KMS-11 (cell line): ENCODE measurements around the gene FER.

Experiments
- H2AFZ ChIP-seq: fragments of 200-600 bp; sonication (generic); 2 replicates; pipeline ENCODE4 v1.6.1; 2016; ENCODE audit warnings: antibody characterized with exemption, mixed run types, low read depth
- H3K27ac ChIP-seq: fragments of 200-600 bp; sonication (generic); 2 replicates; pipeline ENCODE4 v1.6.1; 2016; ENCODE audit warnings: mild to moderate bottlenecking, mixed run types
- H3K27me3 ChIP-seq: fragments of 200-600 bp; sonication (generic); 2 replicates; pipeline ENCODE4 v1.6.1; 2017; ENCODE audit warnings: mild to moderate bottlenecking, low read depth, mixed run types, moderate library complexity; ENCODE audit not compliant: insufficient read depth
- H3K36me3 ChIP-seq: fragments of 200-600 bp; sonication (generic); 2 replicates; pipeline ENCODE4 v1.6.1; 2017; ENCODE audit warnings: mild to moderate bottlenecking, mixed run types; ENCODE audit not compliant: insufficient read depth
- H3K4me1 ChIP-seq: fragments of 200-600 bp; sonication (generic); 2 replicates; pipeline ENCODE4 v1.6.1; 2016; ENCODE audit warnings: mild to moderate bottlenecking, low read depth, mixed run types; ENCODE audit not compliant: poor library complexity, severe bottlenecking
- H3K4me2 ChIP-seq: fragments of 200-600 bp; sonication (generic); 2 replicates; pipeline ENCODE4 v1.7.0; 2016; ENCODE audit warnings: mild to moderate bottlenecking, mixed run types
- H3K4me3 ChIP-seq: fragments of 200-600 bp; sonication (generic); IDR thresholded peaks from 2 replicates; pipeline ENCODE4 v1.6.1; 2017; ENCODE audit warnings: low read depth, low read length, mixed read lengths; ENCODE audit not compliant: insufficient read depth
- H3K79me2 ChIP-seq: fragments of 200-600 bp; sonication (generic); 2 replicates; pipeline ENCODE4 v1.6.1; 2016; ENCODE audit warnings: low read depth, mixed run types; ENCODE audit not compliant: insufficient read depth
- H3K9ac ChIP-seq: fragments of 200-600 bp; sonication (generic); 2 replicates; pipeline ENCODE4 v1.6.1; 2016; ENCODE audit warnings: mild to moderate bottlenecking, mixed run types
- H4K20me1 ChIP-seq: fragments of 200-600 bp; sonication (generic); 2 replicates; pipeline ENCODE4 v1.6.1; 2016; ENCODE audit warnings: mild to moderate bottlenecking, mixed run types; ENCODE audit not compliant: insufficient read depth
- CTCF ChIP-seq: fragments of 200-600 bp; sonication (generic); conservative IDR thresholded peaks from 2 replicates; pipeline ENCODE4 v1.6.1; 2017; ENCODE audit warnings: low read depth, mild to moderate bottlenecking, antibody characterized with exemption, low read length, moderate library complexity, mixed read lengths

Gene FER

GRCh38 chr5:108878756-108879155, 131.1 kb downstream of the FER start:
- Histone ChIP-seq H4K20me1 (no peaks in the 10 kb centered on the region), H3K36me3 (no peaks in the 10 kb centered on the region), H2AFZ (no peak overlapping the region), H3K4me3 (no peak overlapping the region), H3K4me2 (no peak overlapping the region), H3K79me2 (no peaks in the 10 kb centered on the region), H3K27me3 (no peaks in the 10 kb centered on the region), H3K27ac (no peak overlapping the region), H3K4me1 (no peaks in the 10 kb centered on the region), H3K9ac (no peak overlapping the region)
- TF ChIP-seq CTCF: no peak

- no peak for TF ChIP-seq CTCF
- Histone ChIP-seq H4K20me1 (no peaks in the 10 kb centered on the region), H3K4me1 (no peaks in the 10 kb centered on the region), H2AFZ (no peak overlapping the region), H3K79me2 (no peaks in the 10 kb centered on the region), H3K9ac (no peak overlapping the region), H3K4me2 (no peak overlapping the region), H3K27me3 (no peaks in the 10 kb centered on the region), H3K4me3 (no peak overlapping the region), H3K36me3 (no peaks in the 10 kb centered on the region), H3K27ac (no peak overlapping the region)
Observed at GRCh38 chr5:108881133-108881532, 133.4 kb downstream of the FER start.

- no peak overlapping the region for H3K9ac ChIP-seq
- no peak overlapping the region for H3K4me2 ChIP-seq
- H3K27me3 ChIP-seq: no peaks in the 10 kb centered on the region
- no peaks in the 10 kb centered on the region for H3K79me2 ChIP-seq
- no peak overlapping the region for H3K4me3 ChIP-seq
- no peak overlapping the region for H2AFZ ChIP-seq
- H3K27ac ChIP-seq: no peak overlapping the region
- no peaks in the 10 kb centered on the region; the same call in 1 of the 2 replicates for H3K36me3 ChIP-seq
- no peak for TF ChIP-seq CTCF
- no peaks in the 10 kb centered on the region for H4K20me1 ChIP-seq
- H3K4me1 ChIP-seq: no peaks in the 10 kb centered on the region
Observed at GRCh38 chr5:108884736-108885135, 137.0 kb downstream of the FER start.

GRCh38 chr5:108898257-108898656, 150.6 kb downstream of the FER start:
- Histone ChIP-seq H3K36me3 (no peaks in the 10 kb centered on the region), H2AFZ (no peak overlapping the region), H3K27ac (no peak overlapping the region), H3K27me3 (no peaks in the 10 kb centered on the region), H3K4me3 (no peak overlapping the region), H3K79me2 (no peaks in the 10 kb centered on the region), H3K4me2 (no peak overlapping the region), H3K4me1 (no peaks in the 10 kb centered on the region), H3K9ac (no peak overlapping the region), H4K20me1 (no peaks in the 10 kb centered on the region)
- TF ChIP-seq CTCF: no peak
